ENCODE measurements around the gene TXNDC5.

Gene TXNDC5

DNA sequence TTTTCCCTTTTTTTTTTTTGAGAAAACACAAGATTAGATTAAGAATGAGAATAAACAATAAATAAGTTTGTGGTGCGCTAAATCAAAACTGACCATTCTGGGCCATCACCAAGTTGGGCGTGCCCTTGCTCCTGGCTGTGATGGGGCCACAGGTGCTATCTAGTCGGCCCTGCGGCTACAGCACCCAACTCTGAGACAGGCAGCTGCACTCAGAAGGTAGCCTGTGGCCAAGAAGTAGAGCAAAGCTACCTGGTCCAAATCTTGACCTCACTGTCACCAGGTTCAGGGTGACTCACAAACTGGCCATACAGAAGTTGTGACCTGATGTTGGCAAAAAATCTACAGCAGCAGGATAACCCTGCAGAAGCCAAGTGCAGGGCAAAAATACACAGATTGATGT, 3.4 kb downstream of the TXNDC5 start:
- H3K36me3 ChIP-seq (ENCODE audit: control insufficient read depth in 2 of 2, insufficient read depth in 1 of 2, low read length in 2 of 2): peaks cover 12 to 40% of the 10 kb centered on the region in 2 experiments
- no peak overlapping the region for H3K4me3 ChIP-seq (ENCODE audit: low read depth, low read length)
- TF ChIP-seq ZNF341 (tag by site-specific recombination; IDR thresholded peaks at IDR 0.05; ENCODE audit: low read depth) (no peak), AEBP2 (tag by site-specific recombination; IDR thresholded peaks at IDR 0.05; ENCODE audit: borderline replicate concordance) (no peak), ZNF843 (tag by site-specific recombination; IDR thresholded peaks at IDR 0.05) (no peak), ZNF248 (tag by site-specific recombination; IDR thresholded peaks at IDR 0.05) (no peak), ZNF175 (tag by site-specific recombination; IDR thresholded peaks at IDR 0.05) (no peak), ZFP3 (tag by site-specific recombination; IDR thresholded peaks at IDR 0.05; ENCODE audit: low read depth) (no peak), ZNF473 (tag by site-specific recombination; IDR thresholded peaks at IDR 0.05) (no peak), ZSCAN16 (tag by site-specific recombination; IDR thresholded peaks at IDR 0.05) (no peak), KLF8 (tag by site-specific recombination; IDR thresholded peaks at IDR 0.05) (no peak), BCL11A (tag by site-specific recombination; IDR thresholded peaks at IDR 0.05; ENCODE audit: low read depth) (no peak), HOXD13 (CRISPR knock-in tag; IDR thresholded peaks at IDR 0.05; ENCODE audit: borderline replicate concordance) (no peak), ZNF629 (tag by site-specific recombination; IDR thresholded peaks at IDR 0.05) (no peak)
- TF ChIP-seq, protein P1, sequence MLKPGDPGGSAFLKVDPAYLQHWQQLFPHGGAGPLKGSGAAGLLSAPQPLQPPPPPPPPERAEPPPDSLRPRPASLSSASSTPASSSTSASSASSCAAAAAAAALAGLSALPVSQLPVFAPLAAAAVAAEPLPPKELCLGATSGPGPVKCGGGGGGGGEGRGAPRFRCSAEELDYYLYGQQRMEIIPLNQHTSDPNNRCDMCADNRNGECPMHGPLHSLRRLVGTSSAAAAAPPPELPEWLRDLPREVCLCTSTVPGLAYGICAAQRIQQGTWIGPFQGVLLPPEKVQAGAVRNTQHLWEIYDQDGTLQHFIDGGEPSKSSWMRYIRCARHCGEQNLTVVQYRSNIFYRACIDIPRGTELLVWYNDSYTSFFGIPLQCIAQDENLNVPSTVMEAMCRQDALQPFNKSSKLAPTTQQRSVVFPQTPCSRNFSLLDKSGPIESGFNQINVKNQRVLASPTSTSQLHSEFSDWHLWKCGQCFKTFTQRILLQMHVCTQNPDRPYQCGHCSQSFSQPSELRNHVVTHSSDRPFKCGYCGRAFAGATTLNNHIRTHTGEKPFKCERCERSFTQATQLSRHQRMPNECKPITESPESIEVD (tag by site-specific recombination; IDR thresholded peaks at IDR 0.05): no peak
- H3K27ac ChIP-seq (ENCODE audit: extremely low read depth, low read depth, low read length): no peak overlapping the region
- ChIA-PET POLR2A (interaction anchor here (1.1 to 1.2 kb wide), 2 partner anchors 12 to 177 kb away, joined by 3 read pairs; no protein-coding TSS in a partner anchor), CTCF (interaction anchor here (0.6 to 1.4 kb wide), 4 partner anchors 11 to 1006 kb away, joined by 3 to 5 read pairs (median 4); no protein-coding TSS in a partner anchor)
- H3K4me1 ChIP-seq (ENCODE audit: control insufficient read depth, insufficient read depth, low read length): peaks cover 8% of the 10 kb centered on the region; the same call in 1 of the 2 replicates
- H3K9me3 ChIP-seq (ENCODE audit: control insufficient read depth, insufficient read depth, low read depth, low read length): no peaks in the 10 kb centered on the region

- Histone ChIP-seq H3K4me1 (ENCODE audit: control insufficient read depth, insufficient read depth, low read length) (peaks cover 8% of the 10 kb centered on the region; the same call in 1 of the 2 replicates), H3K9me3 (ENCODE audit: control insufficient read depth, insufficient read depth, low read depth, low read length) (no peaks in the 10 kb centered on the region), H3K36me3 (ENCODE audit: control insufficient read depth in 2 of 2, insufficient read depth in 1 of 2, low read length in 2 of 2) (peaks cover 12 to 44% of the 10 kb centered on the region in 2 experiments), H3K27ac (ENCODE audit: extremely low read depth, low read depth, low read length) (no peak overlapping the region), H3K4me3 (ENCODE audit: low read depth, low read length) (no peak overlapping the region)
- POLR2A ChIA-PET: interaction anchor here (1.1 kb wide), 1 partner anchor 12 kb away, joined by 3 read pairs; no protein-coding TSS in a partner anchor
- TF ChIP-seq ZNF221 (tag by site-specific recombination; IDR thresholded peaks at IDR 0.05; ENCODE audit: borderline replicate concordance) (no peak), ZNF571 (tag by site-specific recombination; IDR thresholded peaks at IDR 0.05) (no peak), ZSCAN23 (tag by site-specific recombination; IDR thresholded peaks at IDR 0.05) (no peak), ZNF76 (tag by site-specific recombination; IDR thresholded peaks at IDR 0.05; ENCODE audit: borderline replicate concordance, low read depth) (no peak), OSR2 (tag by site-specific recombination; IDR thresholded peaks at IDR 0.05) (no peak), ZEB2 (tag by site-specific recombination; IDR thresholded peaks at IDR 0.05) (no peak), SCRT2 (tag by site-specific recombination; IDR thresholded peaks at IDR 0.05) (no peak)
- TF ChIP-seq, protein P2, sequence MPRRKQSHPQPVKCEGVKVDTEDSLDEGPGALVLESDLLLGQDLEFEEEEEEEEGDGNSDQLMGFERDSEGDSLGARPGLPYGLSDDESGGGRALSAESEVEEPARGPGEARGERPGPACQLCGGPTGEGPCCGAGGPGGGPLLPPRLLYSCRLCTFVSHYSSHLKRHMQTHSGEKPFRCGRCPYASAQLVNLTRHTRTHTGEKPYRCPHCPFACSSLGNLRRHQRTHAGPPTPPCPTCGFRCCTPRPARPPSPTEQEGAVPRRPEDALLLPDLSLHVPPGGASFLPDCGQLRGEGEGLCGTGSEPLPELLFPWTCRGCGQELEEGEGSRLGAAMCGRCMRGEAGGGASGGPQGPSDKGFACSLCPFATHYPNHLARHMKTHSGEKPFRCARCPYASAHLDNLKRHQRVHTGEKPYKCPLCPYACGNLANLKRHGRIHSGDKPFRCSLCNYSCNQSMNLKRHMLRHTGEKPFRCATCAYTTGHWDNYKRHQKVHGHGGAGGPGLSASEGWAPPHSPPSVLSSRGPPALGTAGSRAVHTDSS (tag by site-specific recombination; IDR thresholded peaks at IDR 0.05): no peak
- TF ChIP-seq, protein P1 (tag by site-specific recombination; IDR thresholded peaks at IDR 0.05): no peak
- CTCF ChIA-PET: interaction anchor here (0.6 to 1.4 kb wide), 3 partner anchors 85 to 1005 kb away, joined by 3 to 5 read pairs (median 4); no protein-coding TSS in a partner anchor
Observed at GRCh38 chr6:7906741-7907140, 3.8 kb downstream of the TXNDC5 start.

Measured in HEK293 (cell line).